HG03457 (cell line): Measurements from ENCODE around the gene PSMD1.
"Not testable (repeated sequence)": the region's sequence is repeated elsewhere in the genome, so short reads cannot be mapped to it uniquely, and the experiment has no call there.

Experiments
- ATAC-seq: cut with Tn5 transposase; IDR thresholded peaks from one replicate; pipeline ENCODE4 v1.9.1; 2021; ENCODE audit warnings: moderate number of reproducible peaks; ENCODE audit not compliant: unreplicated experiment

PSMD1 gene

DNA sequence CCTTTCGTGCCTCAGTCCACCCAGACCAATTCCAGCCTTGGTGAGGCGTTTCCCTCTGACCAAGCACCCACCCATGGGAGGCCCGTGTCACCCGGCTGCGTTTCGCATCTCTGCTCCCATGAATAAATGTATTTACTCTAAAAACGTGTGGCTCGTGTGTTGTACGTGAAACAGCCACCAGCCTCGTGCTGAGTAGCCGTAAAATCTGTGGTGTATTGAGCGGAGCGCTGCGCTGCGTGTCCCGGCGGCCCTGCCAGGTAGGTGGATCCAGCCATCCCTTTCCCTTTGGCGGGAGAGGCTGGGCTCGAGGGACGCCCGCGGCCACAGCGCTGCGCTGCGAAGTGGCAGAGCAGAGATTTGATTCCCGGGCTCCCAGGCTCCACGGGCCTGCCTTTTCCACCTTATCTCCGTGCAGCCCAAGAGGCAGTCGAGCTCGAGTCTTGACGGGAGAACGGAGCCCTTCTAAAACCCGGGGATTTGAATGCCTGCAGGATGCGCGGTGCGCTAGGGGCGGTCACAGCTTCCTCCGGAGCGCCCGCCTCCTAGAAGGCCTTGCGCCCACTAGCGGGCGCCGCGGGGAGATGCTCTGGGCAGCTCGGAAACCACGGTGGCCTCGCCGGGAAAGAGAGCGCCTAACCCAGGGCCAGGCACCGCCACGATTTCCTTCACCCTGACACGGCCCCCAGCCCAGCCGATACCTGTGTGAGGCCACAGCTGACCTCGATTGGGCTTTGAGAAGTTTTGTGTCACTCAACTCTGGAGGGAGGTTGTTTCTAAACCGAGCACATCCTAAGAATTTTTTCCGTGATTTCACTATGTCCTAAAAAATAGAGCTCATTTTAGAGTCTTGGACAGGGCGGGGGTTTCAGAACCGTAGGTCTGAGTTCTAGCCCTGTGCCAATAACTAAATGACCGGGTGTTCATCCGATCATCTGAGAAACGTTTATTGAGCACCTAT, 3.9 kb upstream of the PSMD1 start:
- ATAC-seq, result peak; percentile 37

DNA sequence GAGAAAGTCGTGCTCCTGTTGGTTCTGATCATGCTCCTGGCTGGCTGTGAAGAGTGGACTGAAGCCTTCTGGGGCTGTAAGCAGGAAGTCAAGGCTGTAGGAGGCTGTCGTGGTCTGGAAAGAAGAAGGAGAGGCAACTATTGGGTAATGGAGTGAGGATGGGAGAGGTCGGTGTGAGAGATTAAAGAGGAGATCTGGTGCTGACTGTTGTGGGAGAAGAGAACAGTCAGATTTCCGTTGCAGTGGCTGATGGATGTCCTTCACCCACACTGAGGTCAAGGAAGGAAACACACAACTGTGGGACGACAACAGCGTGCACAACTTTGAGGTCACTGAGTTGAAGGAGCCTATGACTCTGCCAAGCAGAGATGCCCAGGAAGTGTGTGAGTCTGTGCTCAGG, 2.8 kb upstream of the PSMD1 start:
- no peak for ATAC-seq

DNA sequence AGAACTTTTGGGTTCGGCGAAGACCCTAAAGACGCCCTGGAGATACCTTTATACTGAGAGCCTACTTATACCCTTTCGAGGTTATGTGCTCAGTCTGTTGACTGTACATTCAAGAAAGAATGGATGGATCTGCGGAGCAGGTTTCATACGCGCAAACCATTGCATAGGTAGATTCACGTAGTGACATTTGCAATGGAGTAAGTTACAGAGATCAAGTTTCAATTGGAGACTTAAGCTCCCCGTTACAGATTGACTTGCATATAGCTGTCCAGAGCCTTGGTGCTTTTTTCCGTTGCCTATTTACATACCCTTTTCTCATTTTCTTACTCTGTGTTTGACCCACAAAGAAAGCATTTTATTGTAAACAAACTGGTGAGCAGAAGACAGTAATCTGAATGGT, 923 bp downstream of the PSMD1 start:
- ATAC-seq, result no peak

DNA sequence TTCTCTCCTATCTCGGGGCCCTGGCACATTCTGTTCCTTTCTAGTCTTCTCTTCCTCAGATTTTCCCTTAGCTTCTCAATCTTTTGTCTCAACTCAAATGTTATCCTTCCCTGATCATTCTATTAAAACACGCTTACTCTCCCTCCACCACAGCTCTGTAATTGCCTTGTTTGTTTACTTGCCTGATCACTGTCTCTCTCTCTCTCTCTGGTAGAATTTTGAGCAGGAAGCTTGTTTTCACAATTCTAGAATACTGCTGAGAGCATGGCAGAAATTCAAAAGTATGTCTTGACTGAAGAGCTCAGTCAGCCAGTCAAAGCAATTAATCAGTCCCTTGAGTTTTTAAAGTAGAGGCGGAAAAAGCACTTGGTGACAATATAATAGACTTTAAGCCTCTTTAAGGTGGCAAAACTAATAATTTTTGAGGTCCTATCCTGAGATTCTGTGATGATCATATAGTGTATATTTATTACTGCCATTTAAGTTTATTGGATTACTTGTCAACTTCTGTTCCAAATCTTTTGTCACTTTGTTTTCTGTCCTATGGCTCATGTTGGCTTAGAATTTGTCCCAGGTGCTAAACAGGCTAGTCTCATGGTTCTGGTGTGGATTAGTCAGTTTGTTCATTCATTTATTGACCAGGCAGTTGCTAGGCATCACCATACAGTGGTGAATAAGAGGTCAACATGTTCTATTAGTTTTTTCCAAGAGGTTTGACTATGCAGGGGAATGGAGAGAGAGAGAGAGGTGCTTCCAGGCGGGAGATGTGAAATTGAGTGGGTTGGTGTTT, 2.3 kb downstream of the PSMD1 start:
- no peak for ATAC-seq

DNA sequence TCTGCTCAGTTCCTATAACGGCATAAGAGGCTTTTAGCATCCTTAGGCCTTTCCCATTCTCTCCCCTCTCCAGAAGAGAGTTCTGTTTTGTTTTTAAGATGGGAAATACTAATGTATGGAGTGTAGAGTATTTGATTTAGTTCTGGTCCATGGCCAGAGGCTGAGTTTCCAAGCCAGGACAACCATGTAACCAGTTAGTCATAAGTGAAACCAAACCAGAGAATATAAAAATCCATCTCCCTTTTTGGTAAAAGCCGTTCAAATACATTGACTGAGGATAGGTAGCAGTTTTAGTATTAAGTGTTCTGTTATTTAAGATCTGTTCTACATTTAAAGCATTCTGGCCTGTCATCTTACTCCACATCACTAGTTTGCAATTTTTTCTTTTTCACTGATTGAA, 3.1 kb downstream of the PSMD1 start:
- no peak for ATAC-seq

DNA sequence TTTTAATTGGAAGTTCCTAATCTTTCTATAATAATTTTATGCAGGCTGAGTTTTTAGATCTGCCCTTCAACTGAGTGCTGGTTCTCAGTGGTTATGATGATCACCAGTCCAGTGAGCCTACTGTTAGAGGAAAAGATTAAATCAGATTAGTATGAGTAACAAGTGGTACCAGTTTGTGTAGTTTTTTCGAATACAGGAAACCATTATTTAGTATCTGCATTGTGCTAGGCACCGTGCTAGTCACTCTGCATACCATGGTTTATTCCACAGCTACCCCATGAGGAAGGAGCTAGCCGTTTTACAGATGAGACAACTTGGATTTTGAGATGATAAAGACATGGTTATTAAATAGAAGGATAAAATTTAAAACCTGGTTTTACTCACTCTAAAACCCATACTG, 6.1 kb downstream of the PSMD1 start:
- ATAC-seq, result no peak

DNA sequence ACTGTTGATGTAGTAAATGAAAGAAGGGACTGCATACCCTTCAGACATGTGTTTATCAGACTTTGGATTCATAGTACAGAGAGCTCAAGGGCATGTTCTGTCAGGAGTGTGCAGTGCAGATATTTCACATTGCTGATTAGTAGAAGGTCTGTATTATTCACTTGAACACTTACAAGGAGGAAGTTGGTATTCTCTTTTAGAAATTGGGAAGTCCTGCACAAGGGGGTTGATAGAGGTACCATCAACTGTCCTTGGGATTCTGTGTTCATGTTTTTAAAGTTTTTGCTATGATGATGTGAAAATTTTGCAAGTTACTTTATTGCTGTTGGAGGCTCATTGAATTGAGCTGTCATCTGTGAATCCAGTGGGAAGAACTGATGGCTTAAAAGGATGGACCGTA, 6.7 kb downstream of the PSMD1 start:
- no peak for ATAC-seq

DNA sequence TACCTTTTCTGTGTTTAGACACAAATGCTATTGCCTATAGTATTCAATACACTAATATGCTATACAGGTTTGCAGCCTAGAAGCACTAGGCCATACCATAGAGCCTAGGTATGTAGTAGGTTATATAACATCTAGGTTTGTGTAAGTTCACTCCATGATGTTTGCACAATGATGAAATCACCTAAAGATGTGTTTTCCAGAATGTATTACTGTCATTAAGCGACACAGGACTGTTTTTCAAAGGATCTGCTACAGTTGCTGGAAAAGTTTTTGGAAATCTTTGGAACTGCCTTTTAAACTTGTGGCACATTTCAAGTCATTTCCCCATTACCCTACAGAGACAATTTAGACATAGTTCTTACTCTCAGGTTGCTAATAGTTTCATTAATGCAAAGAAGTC, 9.3 kb downstream of the PSMD1 start:
- no peak for ATAC-seq

DNA sequence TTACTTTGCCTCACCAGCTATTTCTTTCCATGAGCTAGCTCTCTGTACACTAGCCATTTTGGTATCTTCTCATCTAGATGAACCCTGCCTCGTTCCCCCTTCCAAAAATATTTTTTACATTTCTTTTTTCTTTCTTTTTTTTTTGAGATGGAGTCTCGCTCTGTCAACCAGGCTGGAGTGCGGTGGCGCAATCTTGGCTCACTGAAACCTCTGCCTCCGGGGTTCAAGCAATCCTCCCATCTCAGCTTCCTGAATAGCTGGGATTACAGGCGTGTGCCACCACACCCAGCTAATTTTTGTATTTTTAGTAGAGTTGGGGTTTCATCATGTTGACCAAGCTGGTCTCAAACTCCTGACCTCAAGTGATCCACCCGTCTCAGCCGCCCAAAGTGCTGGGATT, 10.9 kb downstream of the PSMD1 start:
- ATAC-seq, result not testable (repeated sequence)

DNA sequence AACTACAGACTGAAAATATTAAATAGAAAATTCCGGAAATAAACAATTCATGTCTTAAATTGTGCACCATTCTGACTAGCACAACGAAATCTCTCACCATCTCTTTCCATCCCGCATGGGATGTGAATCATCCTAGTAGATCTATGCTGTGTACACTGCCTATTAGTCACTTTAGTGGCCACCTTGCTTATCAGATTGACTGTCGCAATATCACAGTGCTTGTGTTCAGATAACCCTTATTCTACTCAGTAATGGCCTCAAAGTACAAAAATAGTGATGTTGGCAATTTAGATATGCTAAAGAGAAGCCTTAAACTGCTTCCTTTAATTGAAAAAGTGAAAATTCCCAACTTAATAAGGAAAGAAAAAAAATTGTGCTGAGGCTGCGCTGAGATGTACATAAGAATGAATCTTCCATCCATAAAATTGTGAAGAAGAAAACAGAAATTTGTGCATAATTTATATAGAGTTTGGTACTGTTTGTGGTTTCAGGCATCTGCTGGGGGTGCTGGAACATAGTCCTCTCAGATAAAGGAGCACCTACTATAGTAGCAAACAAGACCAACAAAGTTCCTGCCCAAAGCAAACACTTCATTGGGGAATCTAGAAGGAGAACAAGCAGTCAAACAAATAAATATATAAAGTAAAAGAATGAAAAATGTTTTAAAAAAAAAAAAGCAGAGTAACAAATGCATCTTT, 12.0 kb downstream of the PSMD1 start:
- ATAC-seq, result no peak

DNA sequence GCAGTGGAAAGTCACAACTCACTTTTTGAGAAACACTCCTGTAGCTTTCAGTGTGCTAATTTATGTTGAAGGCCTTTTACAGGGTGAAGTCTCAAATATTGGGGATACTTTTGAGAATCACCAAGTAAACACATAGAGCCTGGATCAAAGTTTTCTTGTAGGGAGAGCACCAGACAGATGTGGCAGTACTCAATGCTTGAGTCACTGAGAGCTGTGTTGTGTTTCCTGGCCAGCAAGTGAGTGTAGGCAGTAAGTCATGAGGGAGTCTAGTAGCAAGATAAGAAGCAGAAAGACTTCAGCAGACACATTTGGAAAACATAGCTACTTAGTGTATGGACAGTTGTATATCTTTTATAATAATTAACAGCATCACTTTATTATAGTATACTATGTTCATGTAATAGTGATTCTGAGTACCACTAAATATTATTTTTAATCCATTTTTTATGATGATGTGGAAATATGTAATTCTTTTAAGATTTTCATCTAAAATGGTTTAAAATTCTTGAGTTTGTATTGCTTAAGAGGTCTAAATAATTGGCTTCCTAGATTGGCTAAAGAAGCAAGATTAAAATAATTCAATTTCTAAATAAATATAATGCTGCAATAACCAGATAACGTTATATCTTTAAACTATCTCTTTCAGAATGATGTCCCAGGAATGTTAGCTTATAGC, 12.8 kb downstream of the PSMD1 start:
- no peak for ATAC-seq

DNA sequence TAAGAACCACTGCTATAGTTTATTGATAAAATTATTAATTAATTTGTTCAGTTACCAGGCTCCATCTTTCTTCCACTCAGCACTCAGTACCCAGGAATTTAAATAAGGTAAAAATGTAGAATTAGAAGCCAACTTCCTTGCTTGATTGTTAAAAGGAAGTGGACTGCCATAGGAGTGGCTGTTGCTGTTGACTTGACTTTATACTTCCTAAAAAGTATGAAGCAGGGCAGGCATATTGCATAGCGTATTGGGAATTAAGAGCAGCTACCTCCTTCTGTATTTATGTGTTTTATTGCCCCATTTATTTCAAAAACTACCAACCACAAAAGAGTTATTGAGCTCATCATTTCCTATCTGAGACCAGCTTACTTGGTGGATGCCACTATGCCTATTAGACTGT, 27.9 kb downstream of the PSMD1 start:
- ATAC-seq, result no peak

DNA sequence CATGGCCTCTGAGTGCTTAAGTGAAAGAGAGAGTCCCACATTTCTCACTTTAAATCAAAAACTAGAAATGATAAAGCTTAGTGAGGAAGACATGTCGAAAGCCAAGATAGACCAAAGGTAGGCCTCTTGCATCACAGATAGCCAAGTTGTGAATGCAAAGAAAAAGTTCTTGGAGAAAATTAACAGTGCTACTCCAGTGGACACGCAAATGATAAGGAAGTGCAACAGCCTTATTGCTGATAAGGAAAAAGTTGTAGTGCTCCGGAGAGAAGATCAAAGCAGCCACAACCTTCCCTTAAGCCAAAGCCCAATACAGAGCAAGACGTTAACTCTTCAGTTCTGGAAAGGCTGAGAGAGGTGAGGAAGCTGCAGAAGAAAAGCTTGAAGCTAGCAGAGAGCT, 32.1 kb downstream of the PSMD1 start:
- no peak for ATAC-seq

DNA sequence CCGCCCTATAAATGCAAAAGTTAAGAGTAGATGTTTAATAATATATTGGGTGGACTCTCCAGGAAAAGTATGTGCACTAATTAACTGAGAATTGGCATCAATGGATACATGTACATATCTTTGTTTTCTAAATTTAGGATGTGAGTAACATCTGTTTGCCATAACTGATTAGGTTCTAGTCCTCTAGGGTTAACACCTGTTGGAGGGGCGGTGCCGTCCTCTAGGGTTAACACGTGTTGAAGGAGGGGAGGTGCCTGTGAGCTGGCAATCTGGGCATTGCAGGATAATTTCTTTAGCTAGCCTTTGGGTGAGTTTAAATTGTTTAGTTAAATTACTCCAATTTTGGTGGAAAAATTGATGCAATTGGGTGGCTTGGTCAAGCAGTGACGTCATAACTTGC, 37.3 kb downstream of the PSMD1 start:
- no peak for ATAC-seq

DNA sequence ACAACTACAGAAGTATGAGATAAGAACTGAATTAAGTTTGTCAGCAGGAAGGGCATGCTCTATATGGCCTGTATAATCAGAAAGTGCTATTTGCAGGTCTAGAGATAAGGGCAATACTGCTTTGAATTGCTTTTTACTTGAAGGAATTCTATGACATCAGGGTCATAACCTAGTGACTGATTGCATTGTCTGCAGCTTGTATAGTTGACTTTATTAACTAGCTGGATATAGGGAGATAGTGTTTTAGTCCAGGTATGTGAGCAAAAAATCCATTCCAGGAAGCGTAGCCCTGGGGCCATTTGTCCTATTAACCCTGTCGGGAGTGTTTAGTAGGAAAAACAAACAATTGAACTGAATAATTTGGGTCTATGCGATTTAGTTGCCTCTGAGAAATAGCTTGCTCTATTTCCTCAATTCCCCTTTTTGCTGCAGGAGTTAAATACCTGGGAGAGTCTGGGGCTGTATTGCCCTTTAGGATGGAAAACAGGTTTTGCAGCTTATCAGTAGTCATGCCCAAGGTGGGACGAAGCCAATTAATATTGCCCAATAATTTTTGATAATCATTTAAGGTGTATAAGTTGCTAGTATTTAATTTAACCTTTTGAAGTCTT, 38.2 kb downstream of the PSMD1 start:
- ATAC-seq, result no peak

DNA sequence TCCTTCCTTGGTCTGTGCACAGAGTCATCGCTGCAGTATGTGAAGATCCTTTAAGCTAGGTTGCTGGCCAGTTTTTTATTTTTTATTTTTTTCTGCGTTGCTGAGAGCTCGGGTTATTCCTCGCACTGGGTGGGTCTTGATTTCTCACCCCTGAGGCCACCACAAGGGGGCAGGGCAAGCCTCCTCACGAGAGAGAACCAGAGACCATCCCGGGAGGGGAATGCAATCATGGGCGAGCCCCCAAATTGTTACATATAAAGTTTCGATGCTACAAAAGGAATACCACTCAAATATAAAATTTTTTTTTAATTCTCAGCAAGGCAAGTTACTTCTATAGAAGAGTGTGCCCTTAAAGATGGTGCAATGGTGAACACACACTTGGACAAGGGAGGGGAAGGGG, 43.3 kb downstream of the PSMD1 start:
- no peak for ATAC-seq

DNA sequence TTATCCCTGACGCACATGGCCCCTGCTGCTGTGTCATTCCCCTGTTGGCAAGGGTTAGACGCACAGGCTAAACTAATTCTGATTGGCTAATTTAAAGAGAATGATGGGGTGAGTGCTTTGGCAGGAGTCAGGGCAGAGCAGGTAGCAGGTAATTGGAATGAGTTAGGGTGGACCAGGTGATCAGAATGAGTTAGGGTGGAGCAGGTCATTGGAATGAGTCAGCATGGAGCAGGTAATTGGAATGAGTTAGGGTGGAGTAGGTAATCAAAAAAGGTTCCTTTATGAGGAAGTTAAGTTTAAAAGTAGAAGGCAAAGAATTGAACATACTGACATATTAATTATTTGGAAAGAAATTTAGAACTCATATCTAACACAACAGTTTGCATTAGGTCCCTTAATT, 43.7 kb downstream of the PSMD1 start:
- not testable (repeated sequence) for ATAC-seq

DNA sequence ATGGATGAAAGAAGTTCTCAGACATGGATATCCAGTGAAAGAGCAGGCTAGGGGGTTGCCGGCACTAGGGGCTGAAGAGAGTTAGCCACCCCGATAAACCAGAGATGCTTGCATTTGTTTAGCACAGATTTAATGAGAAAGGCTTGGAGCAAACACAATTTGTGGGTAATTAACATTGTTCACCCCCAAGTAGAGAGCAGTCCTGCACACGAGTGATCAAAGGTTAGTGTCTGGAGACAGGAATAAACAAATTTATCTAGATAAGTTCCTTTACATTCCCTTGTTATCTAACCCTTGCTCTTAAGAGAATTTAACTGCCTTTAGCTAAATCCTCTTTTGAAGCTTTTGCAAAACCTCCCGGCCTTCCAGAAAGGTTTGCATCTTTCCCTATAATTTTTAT, 44.3 kb downstream of the PSMD1 start:
- ATAC-seq, result no peak

DNA sequence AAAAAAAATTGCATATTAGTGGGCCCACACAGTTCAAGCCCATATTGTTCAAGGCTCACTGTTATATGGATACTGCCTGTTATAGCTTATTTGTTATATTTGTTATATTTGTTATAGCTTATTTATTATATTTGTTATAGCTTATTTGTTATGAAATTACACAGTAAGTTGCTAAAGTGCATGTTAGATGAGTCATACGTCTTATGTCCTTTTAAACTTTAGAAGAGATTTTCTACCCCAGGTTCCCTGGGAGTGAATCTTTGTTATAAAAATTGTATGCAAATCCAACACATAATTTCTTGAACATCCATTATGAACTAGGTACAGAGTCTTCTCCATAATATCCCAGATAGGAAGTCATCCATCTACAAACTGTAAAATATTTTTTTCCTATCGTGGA, 46.1 kb downstream of the PSMD1 start:
- no peak for ATAC-seq

DNA sequence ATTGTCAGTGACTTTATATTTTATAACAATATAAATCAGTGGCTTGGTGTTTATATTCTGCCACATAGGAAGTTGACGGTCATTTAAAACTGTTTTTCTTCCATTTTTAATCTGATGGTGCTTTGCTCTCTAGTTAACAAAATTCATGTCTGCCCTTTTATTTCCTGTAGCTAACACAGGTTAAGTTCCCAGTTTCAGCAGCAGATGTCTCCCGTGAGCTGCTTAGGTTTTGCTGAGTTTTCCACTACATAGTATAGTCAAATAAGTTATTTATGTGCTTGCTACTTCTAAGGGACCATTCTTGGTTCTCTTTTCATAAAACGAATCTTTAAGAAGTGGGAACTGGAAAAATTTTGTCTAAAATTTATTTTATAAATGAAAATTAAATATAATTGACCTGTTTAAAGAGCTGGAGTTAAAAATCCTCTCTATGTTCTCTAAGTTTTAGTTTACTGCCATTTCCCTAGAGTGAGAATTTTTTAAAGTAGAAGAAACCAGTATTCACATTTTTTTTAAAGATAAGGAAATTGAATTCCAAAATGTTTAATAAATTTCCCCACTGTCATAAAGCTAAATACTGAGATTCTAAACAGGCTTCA, 47.5 kb downstream of the PSMD1 start:
- ATAC-seq, result peak; percentile 69
